ENCODE measurements around the gene BMP8A.
A peak's percentile ranks its signal among the peaks of the same experiment; 100 is the strongest.
"Not testable (repeated sequence)": the region's sequence is repeated elsewhere in the genome, so short reads cannot be mapped to it uniquely, and the experiment has no call there.

BMP8A gene

DNA sequence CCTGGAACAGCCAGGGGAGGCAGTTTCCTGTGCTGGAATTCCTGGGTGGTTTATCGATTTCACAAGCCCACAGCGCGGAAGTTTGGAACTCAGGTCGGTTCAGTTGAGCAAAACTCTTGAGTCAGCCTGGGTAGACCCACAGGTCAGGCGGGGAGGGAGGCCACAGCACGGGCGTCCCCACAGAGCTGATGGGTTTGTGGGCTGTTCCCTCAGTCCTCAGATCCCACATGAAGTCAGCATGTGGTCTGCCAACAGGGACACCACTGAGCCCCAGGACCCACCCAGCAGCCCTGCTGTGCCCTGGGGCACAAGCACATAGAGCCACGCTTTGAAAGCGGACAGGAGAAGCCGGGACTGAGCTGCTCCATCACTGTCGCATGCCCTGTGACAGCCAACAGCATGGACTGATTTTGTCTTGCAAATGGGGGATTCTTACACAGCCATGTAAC, 17.4 kb downstream of the BMP8A start:
- peak; percentile 60 to 66 for DNase-seq (ENCODE audit: low read depth in 2 of 2)
- no peak overlapping the region for H3K4me3 ChIP-seq (replicated peaks in 1 of 2; ENCODE audit: low read depth in 2 of 2, low read length in 2 of 2)
- TF ChIP-seq, protein P1, sequence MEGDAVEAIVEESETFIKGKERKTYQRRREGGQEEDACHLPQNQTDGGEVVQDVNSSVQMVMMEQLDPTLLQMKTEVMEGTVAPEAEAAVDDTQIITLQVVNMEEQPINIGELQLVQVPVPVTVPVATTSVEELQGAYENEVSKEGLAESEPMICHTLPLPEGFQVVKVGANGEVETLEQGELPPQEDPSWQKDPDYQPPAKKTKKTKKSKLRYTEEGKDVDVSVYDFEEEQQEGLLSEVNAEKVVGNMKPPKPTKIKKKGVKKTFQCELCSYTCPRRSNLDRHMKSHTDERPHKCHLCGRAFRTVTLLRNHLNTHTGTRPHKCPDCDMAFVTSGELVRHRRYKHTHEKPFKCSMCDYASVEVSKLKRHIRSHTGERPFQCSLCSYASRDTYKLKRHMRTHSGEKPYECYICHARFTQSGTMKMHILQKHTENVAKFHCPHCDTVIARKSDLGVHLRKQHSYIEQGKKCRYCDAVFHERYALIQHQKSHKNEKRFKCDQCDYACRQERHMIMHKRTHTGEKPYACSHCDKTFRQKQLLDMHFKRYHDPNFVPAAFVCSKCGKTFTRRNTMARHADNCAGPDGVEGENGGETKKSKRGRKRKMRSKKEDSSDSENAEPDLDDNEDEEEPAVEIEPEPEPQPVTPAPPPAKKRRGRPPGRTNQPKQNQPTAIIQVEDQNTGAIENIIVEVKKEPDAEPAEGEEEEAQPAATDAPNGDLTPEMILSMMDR (IDR thresholded peaks at IDR 0.05; ENCODE audit: low read depth, low read length) = no peak

DNA sequence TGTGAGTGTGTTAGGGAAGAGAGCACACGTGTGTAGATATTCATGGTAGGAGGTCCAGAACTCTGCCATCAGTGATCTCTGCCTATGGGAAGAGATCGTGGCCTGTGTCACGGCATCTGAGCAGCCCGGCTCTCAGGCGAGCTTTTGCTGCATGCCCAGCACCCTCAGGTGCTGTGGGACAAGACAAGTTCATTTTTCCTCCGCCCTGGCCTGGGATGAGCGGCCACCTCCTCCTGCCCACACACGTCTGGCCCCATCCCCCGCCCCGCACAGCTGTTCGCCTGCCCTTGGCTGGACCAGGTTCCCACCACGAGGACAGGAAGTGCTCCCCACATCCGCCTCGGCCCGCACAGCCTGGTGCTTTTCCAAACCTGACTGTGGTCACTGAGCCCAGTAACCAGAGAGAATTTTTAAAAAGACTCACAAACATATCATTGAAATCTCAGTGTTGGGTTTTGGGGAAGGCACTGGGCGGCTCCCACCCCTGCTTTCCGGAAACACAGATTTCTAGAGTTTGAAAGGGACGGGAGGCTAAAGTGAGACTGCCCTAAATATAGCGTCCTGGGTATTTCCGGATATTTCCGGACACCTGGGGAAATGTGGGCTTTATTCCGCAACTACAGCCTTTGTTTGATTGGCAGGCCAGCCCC, 18.0 kb downstream of the BMP8A start:
- peak; percentile 57 to 71 for DNase-seq (ENCODE audit: low read depth in 2 of 2)
- H3K4me3 ChIP-seq (replicated peaks in 1 of 2; ENCODE audit: low read depth in 2 of 2, low read length in 2 of 2) = no peak overlapping the region
- TF ChIP-seq, protein P1 (IDR thresholded peaks at IDR 0.05; ENCODE audit: low read depth, low read length) = no peak

DNA sequence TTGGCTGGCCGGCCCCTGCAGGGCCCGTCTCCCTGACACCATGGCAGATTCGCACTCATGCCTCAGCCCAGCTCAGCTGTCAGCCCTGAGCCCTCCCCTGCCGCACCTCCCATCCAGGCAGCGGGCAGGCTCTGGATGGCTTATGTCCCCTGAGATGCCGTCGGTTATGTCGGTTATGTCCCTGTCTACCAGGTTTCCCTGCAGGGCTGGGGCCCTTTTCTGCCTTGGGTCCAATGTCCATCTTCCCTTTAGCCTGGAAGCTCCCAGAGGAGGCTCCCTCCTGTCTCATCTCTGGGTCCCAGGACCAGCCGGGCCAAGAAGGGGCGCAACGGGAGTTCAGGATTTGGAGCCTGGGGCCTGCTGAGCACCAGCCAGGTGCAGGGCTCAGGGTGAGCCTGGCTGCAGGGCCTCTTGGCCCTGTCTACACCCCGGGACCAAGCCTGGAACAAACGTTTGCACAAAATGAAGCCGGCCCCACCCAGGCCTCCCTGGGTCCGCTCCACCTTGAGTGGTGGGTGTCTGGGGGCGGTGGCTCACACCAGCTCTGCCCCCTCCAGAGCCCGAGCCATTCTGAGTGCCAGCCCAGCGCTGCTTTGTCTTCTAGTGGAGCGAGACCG, 19.2 kb downstream of the BMP8A start:
- H3K4me3 ChIP-seq (replicated peaks in 1 of 2; ENCODE audit: low read depth in 2 of 2, low read length in 2 of 2); DNase-seq (ENCODE audit: low read depth in 2 of 2): not testable (repeated sequence)

DNA sequence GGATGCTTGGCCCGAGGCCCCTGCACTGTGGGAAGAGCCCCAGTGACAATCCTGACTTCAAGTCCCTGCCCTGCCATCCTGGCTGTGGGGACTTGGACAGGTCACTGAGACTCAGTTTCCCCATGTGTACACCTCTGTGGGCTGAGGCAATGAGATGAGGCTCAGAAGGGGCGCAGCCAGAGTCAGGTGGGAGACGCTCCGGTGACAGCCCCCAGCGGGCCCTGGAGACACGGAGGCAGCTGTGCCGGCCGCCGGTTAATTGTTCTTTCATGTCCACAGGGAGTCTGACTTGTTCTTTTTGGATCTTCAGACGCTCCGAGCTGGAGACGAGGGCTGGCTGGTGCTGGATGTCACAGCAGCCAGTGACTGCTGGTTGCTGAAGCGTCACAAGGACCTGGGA, 20.0 kb downstream of the BMP8A start:
- not testable (repeated sequence) for DNase-seq (ENCODE audit: low read depth in 2 of 2); H3K4me3 ChIP-seq (replicated peaks in 1 of 2; ENCODE audit: low read depth in 2 of 2, low read length in 2 of 2)

DNA sequence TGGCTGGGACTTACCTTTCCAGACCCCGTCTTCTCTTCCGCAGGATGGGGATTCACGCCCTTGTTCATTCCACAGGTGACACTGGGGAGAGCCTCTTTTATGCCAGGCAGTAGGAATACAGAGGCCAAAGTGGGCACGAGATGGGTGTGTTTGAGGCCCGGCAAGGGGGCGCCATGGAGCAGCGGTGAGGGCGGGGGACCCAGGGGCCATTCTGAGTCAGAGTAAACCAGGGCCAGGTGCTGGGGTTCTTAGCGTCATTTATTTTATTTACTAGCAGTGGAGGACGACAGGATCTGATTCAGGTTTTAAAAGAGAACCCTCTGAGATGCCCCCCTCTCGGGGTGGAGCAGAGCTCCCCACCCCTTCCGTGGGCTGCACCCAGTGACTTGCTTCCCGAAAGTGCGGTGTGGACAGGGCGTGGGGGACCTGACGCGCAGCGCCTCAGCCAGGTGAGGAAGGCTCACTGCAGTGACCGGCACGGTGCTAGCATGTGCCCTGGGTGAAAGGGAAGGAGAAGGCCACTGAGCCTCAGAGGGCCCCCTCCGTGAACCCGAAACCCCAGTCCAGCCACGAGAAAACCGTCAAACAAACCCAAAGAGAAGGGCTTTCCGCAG, 20.9 kb downstream of the BMP8A start:
- DNase-seq (ENCODE audit: low read depth in 2 of 2); H3K4me3 ChIP-seq (replicated peaks in 1 of 2; ENCODE audit: low read depth in 2 of 2, low read length in 2 of 2): not testable (repeated sequence)

DNA sequence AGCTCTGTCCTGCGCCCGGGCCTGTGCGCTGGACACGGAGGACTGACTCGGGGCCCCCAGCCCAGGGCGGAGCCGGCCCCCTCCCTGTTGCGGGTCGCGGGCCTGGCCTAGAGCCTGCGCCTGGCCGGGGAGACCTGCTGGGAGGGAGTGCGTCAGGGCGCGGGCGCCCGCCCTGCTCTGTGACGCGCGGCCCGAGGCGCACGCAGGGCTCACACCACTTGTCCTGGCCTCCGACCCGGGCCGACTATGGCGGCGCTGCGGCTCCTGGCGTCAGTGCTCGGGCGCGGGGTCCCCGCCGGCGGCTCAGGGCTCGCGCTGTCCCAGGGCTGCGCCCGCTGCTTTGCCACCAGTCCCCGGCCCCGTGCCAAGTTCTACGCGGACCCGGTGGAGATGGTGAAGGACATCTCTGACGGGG, 23.3 kb downstream of the BMP8A start:
- not testable (repeated sequence) for H3K4me3 ChIP-seq (replicated peaks in 1 of 2; ENCODE audit: low read depth in 2 of 2, low read length in 2 of 2)
- DNase-seq (ENCODE audit: low read depth in 2 of 2) = peak in 1 of 2 donors; percentile 31

DNA sequence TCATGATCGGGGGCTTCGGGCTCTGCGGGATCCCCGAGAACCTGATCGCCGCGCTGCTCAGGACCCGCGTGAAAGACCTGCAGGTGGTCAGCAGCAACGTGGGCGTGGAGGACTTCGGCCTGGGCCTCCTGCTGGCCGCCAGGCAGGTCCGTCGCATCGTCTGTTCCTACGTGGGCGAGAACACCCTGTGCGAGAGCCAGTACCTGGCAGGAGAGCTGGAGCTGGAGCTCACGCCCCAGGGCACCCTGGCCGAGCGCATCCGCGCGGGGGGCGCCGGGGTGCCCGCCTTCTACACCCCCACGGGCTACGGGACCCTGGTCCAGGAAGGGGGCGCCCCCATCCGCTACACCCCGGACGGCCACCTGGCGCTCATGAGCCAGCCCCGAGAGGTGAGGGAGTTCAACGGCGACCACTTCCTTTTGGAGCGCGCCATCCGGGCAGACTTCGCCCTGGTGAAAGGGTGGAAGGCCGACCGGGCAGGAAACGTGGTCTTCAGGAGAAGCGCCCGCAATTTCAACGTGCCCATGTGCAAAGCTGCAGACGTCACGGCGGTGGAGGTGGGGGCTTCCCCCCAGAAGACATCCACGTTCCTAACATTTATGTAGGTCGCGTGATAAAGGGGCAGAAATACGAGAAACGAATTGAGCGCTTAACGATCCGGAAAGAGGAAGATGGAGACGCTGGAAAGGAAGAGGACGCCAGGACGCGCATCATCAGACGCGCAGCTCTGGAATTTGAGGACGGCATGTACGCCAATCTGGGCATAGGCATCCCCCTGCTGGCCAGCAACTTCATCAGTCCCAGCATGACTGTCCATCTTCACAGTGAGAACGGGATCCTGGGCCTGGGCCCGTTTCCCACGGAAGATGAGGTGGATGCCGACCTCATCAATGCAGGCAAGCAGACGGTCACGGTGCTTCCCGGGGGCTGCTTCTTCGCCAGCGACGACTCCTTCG, 24.0 kb downstream of the BMP8A start:
- peak; percentile 37 to 47 for DNase-seq (ENCODE audit: low read depth in 2 of 2)
- H3K4me3 ChIP-seq (replicated peaks in 1 of 2; ENCODE audit: low read depth in 2 of 2, low read length in 2 of 2) = peak overlapping the region; percentile 11 to 21

DNA sequence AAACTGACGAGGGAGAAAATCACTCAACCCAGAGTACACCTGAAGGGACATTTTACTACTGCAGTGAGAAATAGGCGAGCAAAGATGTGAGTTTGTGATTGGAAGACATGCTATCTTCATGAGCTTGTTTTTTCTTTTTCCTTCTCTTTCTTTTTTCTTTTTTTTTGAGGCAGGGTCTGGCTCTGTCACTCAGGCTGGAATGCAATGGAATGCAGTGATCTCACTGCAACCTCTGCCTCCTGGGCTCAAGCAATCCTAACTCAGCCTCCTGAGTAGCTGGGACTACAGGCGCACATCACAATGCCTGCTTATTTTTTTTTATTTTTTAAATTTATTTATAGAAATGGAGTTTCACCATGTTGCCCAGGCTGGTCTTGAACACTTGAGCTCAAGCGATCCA, 25.4 kb downstream of the BMP8A start:
- not testable (repeated sequence) for H3K4me3 ChIP-seq (replicated peaks in 1 of 2; ENCODE audit: low read depth in 2 of 2, low read length in 2 of 2); DNase-seq (ENCODE audit: low read depth in 2 of 2)

DNA sequence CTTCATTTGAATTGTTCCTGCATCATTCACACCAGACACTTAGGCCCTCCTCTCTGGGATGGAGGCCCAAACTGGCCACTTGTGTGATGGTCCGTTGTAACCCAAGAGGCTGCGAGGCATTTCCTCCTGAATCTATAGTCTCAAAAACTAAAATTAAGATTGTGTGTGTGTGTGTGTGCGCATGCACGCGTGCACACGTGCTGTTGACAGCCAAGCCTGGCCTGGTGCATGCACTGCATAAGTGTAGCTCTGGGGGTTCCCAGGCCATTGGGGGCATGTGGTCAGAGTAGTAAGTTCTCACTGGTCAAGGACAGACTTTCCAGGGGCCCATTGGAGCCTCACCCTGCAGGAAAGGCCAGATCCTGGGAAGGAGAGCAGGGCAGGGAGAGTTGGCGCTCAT, 26.5 kb downstream of the BMP8A start:
- DNase-seq (ENCODE audit: low read depth in 2 of 2); H3K4me3 ChIP-seq (replicated peaks in 1 of 2; ENCODE audit: low read depth in 2 of 2, low read length in 2 of 2): not testable (repeated sequence)

DNA sequence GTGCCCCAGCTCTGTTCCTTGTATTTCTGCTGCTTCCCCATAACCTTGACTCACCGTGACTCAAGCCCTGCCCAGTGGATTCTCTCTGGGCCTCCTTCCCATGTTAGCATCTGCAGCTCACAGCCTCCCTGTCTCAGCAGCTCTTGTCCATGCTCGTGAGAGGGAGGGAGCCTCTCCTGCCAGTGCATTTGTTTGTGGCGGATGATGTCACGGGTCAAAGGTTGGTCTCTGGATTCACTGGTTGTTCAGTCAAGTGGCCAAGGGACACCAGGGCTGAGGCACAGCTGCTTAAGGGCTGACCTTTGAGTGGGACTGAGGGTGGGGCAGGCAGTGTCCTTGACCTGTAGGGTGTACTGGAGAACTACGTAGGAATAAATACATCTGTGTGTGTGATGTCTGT, 27.9 kb downstream of the BMP8A start:
- DNase-seq (ENCODE audit: low read depth in 2 of 2); H3K4me3 ChIP-seq (replicated peaks in 1 of 2; ENCODE audit: low read depth in 2 of 2, low read length in 2 of 2): not testable (repeated sequence)

DNA sequence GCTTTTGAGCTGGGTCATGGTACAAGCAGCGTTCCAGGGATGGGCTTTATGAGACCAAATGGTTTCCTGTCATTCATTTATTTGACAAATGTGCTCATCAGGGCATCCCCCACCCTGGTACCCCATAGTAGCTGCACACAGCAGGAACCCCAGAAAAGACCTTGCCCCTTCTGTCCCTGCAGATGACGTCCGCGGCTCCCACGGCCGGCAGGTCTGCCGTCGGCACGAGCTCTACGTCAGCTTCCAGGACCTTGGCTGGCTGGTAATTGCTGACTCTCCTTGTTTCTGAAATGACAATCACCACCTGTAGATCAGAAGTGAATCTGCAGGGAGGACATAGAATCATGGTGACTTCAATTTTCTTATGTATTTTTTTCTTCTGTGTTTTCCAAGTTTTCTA, 30.8 kb downstream of the BMP8A start:
- H3K4me3 ChIP-seq (replicated peaks in 1 of 2; ENCODE audit: low read depth in 2 of 2, low read length in 2 of 2); DNase-seq (ENCODE audit: low read depth in 2 of 2): not testable (repeated sequence)
